ENCODE measurements around the gene HPS4.

- TF ChIP-seq POLR2A (IDR thresholded peaks at IDR 0.05; ENCODE audit: low read depth, low read length) (no peak), PAX5 (IDR thresholded peaks at IDR 0.05; ENCODE audit: insufficient read depth, low read length, severe bottlenecking) (no peak), POLR2AphosphoS5 (IDR thresholded peaks at IDR 0.05; ENCODE audit: low read depth, low read length) (no peak), TAF1 (IDR thresholded peaks at IDR 0.05; ENCODE audit: low read depth, low read length) (no peak), SPI1 (IDR thresholded peaks at IDR 0.05; ENCODE audit: low read depth, low read length) (no peak)
Measured at GRCh38 chr22:26496456-26496855, 12.9 kb upstream of the HPS4 start.
